CD4-positive, alpha-beta T cell treated with Interleukin-15 for 4 hours (primary cell): Measurements from ENCODE around the gene KNDC1.
A peak's percentile ranks its signal among the peaks of the same experiment; 100 is the strongest.
"Not testable (repeated sequence)": the region's sequence is repeated elsewhere in the genome, so short reads cannot be mapped to it uniquely, and the experiment has no call there.

Experiments used
- DNase-seq: peaks from one replicate; pipeline ENCODE4 v3.0.0-alpha.2; 2020; ENCODE audit warnings: low spot score

Gene KNDC1

DNA sequence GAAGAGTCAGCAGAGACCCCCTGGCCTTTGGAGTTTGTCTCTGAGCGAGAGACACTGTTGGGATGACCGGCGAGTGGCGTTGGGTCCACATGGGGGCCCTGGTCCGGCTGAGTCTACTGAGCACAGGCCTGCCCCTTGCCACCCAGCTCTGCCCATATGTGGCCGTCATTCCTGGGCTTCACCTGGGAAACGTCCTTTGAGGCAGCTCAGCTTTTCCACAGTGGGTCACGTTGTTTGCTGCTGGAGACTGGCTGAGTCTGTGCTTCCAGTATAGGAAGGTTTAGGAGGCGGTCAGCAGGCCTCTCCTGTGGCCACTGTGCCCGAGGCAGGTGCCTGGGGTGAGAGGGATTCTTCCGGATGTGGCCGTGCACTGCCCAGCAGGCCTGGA lies 99.6 kb downstream of the KNDC1 start:
- no peak for DNase-seq

DNA sequence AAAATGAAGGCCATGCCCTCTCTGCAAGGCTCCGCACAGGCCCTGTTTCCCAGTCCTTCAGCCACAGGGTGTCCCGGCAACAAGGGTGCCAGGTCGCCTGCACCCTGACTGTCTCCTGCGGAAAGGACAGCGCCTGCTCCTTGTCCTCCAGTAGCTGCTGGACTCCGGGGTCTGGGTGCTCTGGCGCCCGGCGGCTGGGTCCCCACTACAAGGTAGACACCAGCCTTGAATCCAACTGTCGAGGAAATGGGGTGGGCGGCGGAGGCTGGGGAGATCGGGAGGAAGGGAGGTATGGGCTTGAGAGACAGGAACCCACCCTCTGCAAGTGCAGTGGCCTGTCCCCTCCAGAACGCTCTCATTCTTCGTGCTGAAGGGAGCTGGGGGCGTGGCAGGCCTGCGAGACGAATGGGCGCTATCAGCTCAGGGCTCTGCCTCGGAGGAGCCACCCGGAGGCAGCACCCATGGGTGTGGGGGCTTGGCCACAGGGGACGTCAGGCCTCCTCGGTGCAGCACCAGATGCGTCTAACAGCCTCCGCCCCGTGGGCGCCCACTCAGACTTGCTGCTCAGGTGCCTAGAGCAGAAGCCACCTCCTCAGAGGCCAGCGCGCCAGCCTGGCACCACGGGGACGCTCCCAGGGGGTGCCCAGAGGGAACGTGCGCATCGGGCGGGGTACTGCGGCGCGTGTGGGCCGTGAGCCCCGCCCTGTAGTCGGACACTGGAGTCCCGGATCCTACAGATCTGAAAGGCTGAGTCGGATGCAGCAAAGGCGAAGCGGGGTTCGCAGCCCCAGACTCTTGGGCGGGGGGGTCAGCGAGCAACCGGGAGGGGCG lies 101.1 kb downstream of the KNDC1 start:
- DNase-seq = peak; percentile 63

DNA sequence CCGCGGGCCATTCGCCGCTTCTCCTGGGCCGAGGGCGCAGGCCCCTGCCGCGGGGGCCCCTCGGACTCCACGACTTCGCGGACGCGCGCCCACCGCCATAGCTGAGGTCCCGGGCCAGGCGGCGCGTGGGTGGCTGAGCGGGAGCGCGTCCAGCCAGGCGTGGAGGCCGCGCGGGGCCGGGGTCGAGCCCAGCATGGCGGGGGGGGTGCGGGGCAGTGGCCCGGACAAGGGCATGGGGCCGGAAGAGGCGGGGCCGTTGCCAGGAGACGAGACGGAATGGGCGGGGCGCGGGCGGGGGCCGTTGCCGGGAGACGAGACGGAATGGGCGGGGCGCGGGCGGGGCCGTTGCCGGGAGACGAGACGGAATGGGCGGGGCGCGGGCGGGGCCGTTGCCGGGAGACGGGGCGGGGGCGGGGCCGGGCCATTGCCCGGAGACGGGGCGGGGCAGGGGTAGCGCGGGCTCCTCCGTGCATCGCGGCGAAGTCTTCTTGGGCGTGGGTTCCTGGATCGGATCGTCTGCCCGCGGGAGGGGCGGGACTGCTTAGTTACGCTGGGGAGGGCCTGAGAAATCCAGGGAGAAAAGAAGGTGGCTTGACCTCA lies 101.8 kb downstream of the KNDC1 start:
- peak; percentile 86 for DNase-seq

DNA sequence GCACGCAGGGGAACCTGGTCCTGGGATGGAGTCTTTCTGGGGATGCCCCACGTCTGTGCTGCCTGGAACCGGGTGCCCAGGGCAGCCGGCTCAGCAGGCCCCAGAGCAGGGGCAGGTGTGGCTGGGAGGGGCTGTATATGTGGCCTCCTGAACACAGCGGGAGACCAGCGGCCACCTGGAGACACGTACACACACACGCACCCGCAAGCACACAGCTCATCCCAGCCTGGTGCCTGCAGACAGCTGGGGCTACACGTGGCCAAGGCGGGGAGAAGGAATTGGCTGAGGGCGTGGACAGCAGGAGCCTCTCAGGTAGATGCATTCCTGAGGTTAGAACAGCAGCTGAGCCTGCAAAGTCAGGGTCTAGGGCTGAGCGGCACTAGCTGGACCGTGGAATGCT lies 102.7 kb downstream of the KNDC1 start:
- DNase-seq = no peak

DNA sequence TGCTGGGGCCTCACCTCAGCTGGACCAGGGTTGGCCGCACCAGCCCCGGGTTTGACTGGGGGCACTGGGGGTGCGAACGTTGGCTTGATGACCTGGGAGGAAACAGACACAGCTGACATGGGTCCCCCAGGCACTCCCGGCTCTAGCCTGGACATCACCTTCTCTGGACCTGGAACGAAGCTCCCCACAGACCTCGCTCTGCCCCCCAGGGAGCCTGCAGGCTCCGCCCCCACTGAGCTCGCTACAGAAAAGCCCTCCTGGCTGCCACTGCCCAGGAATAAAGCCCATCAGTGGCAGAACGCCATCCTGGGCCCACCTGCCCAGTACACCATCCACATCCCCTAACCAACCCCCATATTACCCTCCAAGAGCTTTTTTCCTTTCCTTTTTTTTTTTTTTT lies 103.7 kb downstream of the KNDC1 start:
- no peak for DNase-seq

DNA sequence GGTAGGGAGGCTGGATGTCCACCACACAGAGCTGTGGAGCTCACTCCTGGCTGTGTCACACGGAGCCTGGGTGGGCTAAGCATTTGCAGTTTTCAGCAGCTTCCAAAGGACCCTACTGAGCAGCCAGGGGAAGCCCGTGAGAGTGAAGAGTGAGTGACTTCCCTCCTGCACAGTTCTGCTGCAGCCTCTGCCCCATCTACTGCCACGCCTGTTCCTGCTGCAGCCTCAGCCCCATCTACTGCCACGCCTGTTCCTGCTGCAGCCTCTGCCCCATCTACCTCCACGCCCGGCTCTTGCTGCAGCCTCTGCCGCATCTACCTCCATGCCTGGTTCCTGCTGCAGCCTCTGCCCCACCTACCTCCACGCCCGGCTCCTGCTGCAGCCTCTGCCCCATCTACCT lies 104.4 kb downstream of the KNDC1 start:
- DNase-seq = peak; percentile 66

DNA sequence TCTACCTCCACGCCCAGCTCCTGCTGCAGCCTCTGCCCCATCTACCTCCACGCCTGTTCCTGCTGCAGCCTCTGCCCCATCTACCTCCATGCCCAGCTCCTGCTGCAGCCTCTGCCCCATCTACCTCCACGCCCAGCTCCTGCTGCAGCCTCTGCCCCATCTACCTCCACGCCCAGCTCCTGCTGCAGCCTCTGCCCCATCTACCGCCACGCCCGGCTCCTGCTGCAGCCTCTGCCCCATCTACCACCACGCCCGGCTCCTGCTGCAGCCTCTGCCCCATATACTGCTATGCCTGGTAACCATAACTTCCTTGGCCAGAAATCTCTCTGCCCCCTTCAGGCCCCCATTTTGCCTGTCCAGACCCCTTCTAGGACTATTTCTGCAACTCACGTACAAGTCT lies 105.0 kb downstream of the KNDC1 start:
- DNase-seq = not testable (repeated sequence)

DNA sequence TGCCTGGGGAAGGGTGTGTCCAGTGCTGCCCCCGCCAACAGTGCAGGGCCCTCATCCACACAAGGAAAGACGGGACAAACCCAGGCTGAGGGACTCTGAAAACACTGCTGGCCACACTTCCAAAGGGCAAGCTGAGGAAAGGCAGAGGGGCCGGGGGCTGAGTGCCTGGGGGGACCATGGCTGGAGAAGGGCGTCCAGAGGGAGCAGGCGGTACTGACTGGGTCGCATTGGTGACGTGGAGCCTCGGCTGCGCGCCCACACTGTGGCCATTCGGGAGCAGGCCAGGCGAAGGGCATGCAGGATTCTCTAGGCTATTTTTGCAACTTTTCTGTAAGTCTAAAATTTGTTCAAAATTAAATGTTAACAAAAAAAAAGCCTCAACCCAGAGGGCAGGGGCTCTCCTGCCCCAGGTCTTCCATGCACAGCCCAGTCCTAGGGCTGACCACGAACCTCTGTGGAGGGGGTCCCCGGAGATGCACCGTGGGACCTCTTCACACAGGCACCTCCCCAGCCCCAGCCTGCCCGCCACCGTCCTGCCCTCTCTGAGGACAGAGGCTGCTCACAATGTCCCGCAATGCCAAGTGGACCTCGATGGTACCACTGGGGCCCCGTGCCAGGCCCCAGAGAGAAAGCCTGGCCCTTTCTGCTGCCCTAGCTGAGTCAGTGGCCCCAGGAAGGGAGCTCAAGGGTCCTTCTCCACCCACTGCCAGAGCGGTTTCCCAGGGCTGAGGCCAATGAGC lies 106.2 kb downstream of the KNDC1 start:
- no peak for DNase-seq

DNA sequence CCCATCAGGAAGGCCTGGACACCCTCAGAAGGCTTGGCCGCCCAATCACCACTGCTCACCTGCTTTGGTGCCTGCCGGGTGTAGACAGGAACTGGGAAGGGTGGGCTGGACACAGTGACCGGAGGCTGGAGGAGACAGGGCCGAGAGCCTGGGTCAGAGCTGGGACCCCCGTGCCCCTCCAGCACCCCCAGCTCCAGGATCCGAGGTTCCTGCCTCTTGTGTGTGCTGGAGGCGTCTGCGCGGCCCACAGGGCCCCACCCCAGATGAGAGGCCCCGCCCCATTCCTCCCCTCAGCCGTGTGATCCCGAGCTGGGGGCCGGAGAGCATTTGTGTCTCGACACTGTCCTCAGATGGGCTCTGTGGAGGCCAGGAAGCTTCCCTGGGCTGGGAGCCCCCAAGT lies 107.3 kb downstream of the KNDC1 start:
- no peak for DNase-seq

DNA sequence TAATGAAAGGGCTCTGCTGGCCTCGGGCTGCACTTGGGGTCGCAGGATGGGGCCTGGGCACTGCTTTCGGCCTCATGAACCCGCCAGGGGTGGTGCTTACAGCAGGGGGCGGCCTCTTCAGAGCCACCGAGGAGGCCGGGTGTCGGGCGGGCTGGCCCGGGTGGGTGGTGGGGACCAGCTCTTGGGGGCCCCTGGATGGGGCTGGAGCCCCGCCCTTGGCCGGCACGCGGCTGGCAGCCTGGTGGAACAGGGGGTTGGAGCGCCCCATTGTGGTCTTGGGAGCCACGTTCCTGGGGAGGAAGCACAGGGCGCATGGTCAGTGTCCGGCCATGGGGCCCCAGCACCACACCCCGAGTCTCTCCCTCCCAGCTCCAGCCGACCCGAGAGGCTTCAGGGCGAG lies 107.8 kb downstream of the KNDC1 start:
- no peak for DNase-seq

DNA sequence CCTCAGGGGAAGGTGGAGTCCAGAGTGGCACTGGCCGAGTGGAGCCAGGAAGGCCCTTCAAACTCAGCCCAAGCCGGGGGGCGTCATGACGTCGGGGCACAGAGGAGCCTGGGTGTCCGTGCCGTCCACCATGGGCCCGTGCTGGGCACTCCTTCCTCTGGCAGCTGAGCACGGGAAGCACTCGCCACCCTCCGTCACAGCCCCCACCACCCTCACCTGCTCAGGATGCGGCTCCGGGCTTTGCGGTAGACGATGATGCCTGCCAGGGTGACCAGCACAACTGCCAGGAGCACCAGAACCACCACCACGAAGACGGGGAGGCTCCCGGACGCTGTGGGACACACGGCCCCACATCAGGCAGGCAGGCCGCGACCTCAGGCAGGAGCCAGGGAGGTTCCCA lies 108.5 kb downstream of the KNDC1 start:
- DNase-seq = no peak

DNA sequence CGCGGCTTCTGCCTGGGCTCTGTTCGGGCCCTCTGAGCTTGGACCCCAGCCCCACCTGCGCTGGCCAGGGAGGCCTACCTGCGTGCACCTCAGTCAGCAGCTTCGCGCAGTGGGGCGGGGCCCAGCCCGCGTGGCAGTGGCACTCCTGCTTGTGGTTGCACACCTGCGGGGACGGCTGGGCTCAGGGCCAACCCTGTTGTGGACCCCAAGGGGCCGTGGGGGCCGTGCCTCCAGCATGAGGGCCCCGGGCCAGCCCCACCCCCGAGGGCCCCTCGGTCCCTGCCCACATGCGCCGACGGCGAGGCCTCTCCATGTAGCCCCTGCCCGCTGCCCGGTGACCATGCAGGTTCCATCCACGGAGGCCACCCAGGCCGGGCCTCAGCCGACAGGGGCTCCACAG lies 109.3 kb downstream of the KNDC1 start:
- no peak for DNase-seq

DNA sequence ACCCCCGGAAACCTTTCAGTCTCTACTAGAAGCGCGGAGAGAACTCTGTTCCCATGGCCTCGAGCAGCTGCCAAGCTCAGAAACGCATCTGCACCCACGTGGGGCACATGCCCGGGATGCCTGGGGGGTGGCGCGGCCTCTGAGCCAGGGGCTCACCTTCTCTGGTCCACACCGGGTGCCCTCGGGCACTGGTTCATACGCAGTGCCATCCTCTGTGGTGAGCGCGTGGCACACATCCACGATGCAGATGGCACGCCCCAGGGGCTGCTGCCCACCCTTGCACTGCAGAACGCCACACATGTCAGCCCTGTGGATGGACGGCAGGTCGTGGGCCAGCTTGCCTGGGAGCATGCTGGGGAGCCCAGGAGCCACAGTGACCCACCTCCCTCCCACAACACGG lies 110.2 kb downstream of the KNDC1 start:
- DNase-seq = no peak

DNA sequence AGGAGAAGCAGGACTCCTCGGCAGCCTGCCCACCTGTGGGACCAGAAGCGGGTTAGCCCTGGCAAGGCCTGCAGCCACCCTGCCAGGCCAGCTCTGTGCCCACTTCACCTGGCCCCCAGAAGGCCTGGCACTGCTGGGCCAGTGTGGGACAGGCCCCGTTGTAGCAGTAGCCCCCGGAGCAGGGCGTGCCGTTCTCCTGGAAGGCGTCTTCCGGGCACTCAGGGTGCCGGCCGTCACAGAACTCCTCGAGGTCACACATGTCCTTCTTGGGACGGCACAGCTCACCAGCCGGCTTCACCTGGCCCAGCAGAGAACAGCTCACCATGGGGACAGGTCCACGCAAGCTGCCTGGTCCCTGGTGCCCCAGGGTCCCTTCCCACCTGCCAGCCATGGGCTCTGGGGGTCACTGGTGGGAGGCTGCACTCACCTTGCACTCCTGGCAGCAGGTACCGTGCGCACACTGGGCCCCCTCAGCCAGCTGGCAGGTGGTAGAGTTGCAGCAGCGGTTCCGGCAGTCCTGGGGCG lies 110.8 kb downstream of the KNDC1 start:
- DNase-seq = no peak

DNA sequence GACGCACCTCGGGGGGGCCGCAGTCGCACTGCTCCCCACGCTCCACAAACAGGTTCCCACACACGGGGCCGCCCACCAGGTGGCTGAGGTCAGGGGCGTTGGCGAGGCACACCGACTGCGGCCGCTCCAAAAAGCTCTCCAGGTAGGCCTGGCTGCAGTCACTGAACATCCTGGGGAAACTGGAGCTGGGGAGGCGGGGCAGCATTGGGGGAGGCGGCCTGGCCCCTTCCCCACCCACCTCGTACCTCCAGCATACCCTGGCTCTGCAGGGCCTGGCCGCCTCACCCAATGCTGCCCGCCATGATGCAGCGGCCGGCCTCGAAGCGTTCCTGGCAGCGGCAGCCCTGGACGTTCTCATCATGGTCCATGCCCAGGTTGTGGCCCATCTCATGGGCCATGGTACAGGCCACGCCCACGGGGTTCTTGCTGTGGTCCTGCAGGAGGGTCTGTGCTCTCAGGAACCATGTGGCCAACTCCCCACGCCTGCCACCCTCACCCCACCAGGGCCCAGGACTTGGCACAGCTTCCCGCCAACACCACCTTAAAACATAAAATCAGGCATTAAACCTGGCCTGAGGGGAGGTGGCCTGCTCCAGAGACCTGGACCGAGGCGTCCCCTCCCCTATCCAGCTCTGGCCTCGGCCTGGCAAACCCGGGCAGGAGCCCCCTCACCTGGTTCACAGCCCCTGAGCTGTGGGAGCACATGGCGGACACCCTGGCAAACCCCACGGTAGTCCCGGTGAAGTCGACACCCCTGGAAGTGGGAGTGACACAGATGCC lies 111.7 kb downstream of the KNDC1 start:
- no peak for DNase-seq

DNA sequence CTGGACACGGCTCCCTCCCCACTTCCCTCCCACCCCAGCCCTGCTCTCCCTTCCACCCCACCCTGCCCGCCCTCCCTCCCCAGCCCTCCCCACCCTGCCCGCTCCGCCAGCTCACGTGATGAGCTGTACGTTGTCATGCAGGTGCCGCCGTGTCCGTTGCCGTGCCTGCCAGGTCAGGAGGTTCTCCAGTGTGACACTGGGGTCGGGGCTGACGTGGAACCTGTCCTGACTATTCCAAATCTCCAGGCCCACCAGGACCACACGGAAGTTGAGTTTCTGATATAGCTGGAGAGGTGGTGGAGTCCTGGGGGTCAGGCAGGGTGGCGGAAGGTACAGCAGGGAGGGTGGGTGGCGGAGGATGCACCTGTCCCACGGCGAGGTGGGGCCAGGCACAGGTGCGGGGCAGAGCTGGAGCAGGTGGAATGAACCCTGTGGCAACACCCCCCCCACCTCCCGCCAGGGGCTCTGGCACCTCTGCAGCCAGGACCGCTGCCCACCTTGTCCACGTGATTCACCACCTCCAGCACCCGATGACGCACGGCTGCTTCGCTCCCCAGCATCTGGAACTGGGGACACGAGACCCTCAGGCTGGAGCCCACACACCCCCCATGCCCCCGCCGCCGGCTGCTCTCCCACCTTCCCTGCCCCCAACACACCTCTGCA lies 112.4 kb downstream of the KNDC1 start:
- DNase-seq = no peak

DNA sequence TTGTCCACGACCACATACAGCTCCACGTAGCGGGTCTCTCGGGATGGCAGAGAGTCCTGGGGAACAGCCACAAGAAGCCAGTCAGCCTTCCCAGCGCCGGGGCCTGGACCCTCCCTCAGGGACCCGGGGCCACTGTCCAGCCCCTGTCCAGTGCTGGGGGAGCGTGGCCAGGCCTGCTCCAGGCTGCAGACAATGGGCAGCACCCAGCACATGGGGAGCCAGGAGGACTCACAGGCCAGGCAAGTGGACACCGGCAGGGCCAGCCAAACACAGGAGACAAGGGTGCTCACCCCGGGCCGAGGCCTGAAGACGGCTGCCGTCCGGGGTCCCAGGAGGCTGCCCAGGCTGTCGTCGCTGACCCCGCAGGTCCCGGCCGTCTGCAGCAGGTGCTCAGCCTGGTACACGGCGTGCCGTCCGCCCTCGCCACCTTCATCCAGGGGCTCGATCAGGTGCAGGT lies 113.0 kb downstream of the KNDC1 start:
- no peak for DNase-seq

DNA sequence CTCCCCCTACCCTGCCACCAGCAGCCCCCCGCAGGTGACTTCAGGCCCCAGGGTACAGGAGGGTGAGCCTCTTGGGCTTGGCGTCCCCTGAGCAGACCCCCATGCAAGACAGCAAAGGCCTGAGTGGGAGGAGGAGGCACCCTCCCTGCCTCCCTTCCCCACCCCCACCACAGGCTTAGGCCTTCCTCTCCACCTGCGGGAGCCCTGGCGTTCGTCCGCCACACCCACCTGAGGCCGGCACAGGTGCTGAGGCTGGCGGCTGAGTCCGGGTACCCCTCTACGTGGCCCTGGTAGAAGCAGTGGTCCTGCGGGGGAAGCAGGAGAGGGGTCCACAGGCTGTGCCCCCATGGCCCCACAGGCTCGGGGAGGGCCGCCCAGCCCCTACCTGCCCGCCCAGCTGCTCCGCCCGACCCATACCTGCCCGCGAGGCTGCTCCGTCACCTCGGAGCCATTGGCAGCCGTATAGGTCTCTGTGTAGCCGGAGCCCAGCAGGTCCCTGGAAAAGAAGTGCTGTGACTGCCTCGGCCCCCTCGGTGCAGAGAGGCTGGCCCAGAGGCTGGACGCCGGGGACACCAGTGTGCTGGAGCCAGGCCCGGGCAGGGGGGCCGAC lies 113.6 kb downstream of the KNDC1 start:
- no peak for DNase-seq

DNA sequence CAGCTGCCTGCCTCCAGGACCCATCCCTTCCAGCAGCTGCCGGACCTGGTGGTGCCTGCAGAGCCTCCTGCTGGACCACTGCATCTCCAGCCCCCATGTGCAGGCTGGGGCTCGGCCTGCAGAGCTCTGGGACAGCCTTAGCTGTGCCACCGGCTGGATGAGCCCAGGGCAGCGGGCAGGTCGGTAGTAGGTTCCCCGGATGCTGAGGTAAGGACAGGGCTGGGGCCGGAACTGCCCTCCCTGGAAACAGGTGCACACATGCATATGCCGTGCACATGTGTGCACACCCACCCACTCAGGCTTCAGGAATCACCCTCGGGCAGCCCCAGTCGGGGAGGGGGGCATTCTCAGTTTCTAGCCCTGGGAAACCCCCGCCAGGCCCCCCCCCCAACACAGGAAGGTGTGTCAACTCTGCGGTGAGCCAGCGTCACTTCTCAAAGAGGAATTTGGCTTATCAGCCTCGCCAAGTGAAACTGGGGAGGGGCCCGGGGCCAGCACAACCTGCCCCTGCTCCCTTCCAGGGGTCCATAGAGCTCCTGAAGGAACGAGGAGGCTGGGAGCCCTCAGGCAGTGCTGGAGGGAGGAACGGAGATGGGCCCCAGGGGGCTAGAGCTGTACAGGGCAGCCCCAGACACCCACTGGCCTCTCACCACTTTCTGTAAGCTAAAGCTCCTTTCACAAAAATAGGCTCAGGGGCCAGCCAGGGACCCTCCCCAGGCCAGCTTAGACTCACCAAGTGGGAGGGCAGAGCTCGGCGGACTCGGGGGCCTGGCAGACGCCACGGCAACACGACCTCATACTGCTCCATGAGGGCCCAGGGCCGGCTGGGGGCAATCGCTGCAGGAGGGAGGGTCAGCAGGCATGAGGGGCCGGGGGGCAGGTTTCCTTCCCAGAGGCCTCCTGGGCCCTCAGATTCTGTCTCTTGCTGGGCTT lies 115.0 kb downstream of the KNDC1 start:
- DNase-seq = peak; percentile 84

DNA sequence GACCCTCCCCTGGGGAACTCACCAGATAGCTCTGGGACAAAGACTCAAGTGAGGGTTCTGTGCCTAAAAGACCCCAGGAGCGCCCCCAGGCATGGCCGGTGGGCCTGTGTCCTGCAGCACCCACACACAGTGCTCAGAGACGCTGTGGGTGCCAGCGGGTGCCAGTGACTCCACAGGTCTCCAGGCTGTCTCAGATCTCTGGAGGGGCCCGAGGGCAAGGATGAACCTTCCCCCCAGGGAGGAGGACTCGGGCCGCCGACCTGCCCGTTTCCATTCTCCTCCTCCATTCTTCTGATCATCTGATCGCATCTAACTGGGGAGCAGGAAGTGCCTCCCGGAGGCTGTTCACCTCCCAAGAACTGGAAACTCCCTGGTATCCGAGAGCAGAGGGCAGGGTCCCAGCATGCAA lies 115.7 kb downstream of the KNDC1 start:
- peak; percentile 46 for DNase-seq
